RWPE2 (cell line): ENCODE results near the gene CASP6.

ENCODE experiments used
- ATAC-seq: fragments of 200-7000 bp; cut with Tn5 transposase; 3 replicates; pipeline ENCODE4 v1.9.1; 2021; ENCODE audit warnings: low read depth
- DNase-seq: peaks from one replicate; pipeline ENCODE4 v3.0.0-alpha.2; 2020; ENCODE audit warnings: low spot score
- H3K27ac ChIP-seq: fragments of 450-650 bp; 2 replicates; pipeline ENCODE4 v1.5.1; 2017; ENCODE audit warnings: mild to moderate bottlenecking; ENCODE audit not compliant: poor library complexity, severe bottlenecking
- H3K27me3 ChIP-seq: fragments of 250-450 bp; sonication (Bioruptor Pico); 2 replicates; pipeline ENCODE4 v1.5.1; 2021; ENCODE audit warnings: mild to moderate bottlenecking, moderate library complexity; ENCODE audit not compliant: insufficient read depth, poor library complexity, severe bottlenecking
- H3K36me3 ChIP-seq: fragments of 250-450 bp; sonication (Bioruptor Pico); 2 replicates; pipeline ENCODE4 v1.5.1; 2020; ENCODE audit warnings: low read depth, mild to moderate bottlenecking, moderate library complexity
- H3K4me1 ChIP-seq: fragments of 250-450 bp; sonication (Bioruptor Pico); 2 replicates; pipeline ENCODE4 v1.5.1; 2021; ENCODE audit warnings: mild to moderate bottlenecking, moderate library complexity; ENCODE audit not compliant: insufficient read depth, poor library complexity, severe bottlenecking
- H3K4me3 ChIP-seq: fragments of 250-450 bp; sonication (Bioruptor Pico); 2 replicates; pipeline ENCODE4 v1.5.1; 2021; ENCODE audit warnings: mild to moderate bottlenecking, moderate library complexity; ENCODE audit not compliant: severe bottlenecking
- H3K9me3 ChIP-seq: fragments of 250-450 bp; sonication (Bioruptor Pico); 2 replicates; pipeline ENCODE4 v1.5.1; 2021; ENCODE audit warnings: mild to moderate bottlenecking, moderate library complexity; ENCODE audit not compliant: severe bottlenecking
- CTCF ChIP-seq: fragments of 450-650 bp; IDR thresholded peaks from one replicate; pipeline ENCODE4 v1.5.1; 2017; ENCODE audit warnings: mild to moderate bottlenecking, moderate library complexity; ENCODE audit not compliant: poor library complexity, severe bottlenecking

The CASP6 gene

DNA sequence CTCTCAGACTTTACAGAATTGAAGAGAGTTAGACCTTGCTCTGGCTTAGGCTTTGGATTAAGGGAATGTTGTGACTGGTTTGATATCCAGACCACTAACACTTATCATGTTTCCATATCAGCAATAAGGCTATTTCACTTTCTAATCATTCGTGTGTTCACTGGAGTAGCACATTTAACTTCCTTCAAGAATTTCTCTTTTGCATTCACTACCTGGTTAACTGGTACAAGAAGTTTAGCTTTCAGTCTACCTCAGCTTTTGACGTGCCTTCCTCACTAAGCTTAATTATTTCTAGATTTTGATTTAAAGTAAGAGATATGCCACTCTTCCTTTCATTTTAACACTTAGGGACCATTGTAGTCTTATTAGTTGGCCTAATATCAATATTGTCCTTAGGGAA lies 62.6 kb downstream of the CASP6 start:
- TF ChIP-seq CTCF = no peak
- H3K4me1 ChIP-seq = no peaks in the 10 kb centered on the region
- ATAC-seq = no peak

More for the DNA sequence above, 62.6 kb downstream of the CASP6 start:
- Histone ChIP-seq H3K9me3 (no peaks in the 10 kb centered on the region), H3K4me3 (no peak overlapping the region), H3K27me3 (no peaks in the 10 kb centered on the region), H3K36me3 (no peaks in the 10 kb centered on the region), H3K27ac (no peak overlapping the region)
- DNase-seq = no peak
